ENCODE results near the gene PPP4R3A.

DNA sequence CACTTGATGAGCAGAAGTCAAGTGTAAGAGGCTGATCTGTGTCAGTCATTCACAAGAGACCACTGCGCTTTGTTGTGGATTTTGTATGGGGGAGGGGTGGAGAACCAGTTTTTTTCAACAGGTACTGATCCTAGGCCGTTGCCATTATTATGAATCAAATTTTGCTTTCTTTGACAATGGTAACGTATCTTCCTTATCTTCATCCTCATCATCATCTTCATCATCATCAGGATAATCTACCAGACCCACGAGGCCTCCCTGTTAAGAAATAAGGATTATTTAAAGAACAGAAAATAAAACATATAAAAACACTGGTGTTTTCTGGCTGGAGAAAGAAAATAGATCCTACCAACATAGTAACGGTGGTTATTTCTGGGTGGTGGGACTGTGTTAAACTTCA lies 51.5 kb downstream of the PPP4R3A start:
- no peak for TF ChIP-seq CTCF (optimal IDR thresholded peaks at IDR 0.05 in 1 of 3, IDR thresholded peaks at IDR 0.05 in 1 of 3, conservative IDR thresholded peaks at IDR 0.05 in 1 of 3; ENCODE audit: extremely low read depth in 1 of 3, insufficient read depth in 2 of 3, low read length in 3 of 3)
- TF ChIP-seq EZH2 (IDR thresholded peaks at IDR 0.05; ENCODE audit: low read length) = no peak

Measured in keratinocyte (primary cell).